ENCODE data around the gene CACTIN.

DNA sequence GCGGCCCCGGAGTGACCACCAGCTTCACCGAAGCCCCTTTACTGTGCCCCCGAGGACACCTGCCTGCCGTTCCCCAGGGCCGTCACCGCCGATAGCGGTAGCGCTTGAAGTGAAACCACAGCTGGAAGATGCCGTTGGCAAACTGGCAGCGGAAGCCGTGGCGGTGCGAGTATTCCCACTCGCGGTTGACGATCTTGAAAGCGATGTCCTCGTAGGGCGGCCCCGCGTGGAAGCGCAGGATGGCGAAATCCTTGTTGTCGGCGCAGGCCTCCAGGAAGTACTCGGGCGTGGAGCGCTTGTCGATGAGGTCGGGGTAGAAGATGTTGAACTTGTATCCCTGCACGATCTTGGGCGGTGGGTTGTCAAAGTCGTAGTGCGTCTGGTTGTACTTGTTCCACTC, 14.7 kb downstream of the CACTIN start:
- TF ChIP-seq POLR2A (IDR thresholded peaks at IDR 0.05): no peak
- TF ChIP-seq CTCF (IDR thresholded peaks at IDR 0.05): no peak
